GM18511 (cell line): ENCODE results near the gene HNRNPH1.
"Not testable (repeated sequence)": the region's sequence is repeated elsewhere in the genome, so short reads cannot be mapped to it uniquely, and the experiment has no call there.

Source experiments
- ATAC-seq: cut with Tn5 transposase; IDR thresholded peaks from one replicate; pipeline ENCODE4 v1.9.1; 2021; ENCODE audit warnings: mild to moderate bottlenecking, moderate library complexity; ENCODE audit not compliant: unreplicated experiment

Gene HNRNPH1, protein sequence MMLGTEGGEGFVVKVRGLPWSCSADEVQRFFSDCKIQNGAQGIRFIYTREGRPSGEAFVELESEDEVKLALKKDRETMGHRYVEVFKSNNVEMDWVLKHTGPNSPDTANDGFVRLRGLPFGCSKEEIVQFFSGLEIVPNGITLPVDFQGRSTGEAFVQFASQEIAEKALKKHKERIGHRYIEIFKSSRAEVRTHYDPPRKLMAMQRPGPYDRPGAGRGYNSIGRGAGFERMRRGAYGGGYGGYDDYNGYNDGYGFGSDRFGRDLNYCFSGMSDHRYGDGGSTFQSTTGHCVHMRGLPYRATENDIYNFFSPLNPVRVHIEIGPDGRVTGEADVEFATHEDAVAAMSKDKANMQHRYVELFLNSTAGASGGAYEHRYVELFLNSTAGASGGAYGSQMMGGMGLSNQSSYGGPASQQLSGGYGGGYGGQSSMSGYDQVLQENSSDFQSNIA

GRCh38 chr5:179623003-179623905 lies at the start of gene HNRNPH1:
TSS of gene HNRNPH1 (minus strand) at chr5:179623671. CDS start at chr5:179623133, 538 bp downstream.
- peak; percentile 74 for ATAC-seq

- no peak for ATAC-seq
Observed at GRCh38 chr5:179668391-179668790, 44.9 kb upstream of the HNRNPH1 start.

DNA sequence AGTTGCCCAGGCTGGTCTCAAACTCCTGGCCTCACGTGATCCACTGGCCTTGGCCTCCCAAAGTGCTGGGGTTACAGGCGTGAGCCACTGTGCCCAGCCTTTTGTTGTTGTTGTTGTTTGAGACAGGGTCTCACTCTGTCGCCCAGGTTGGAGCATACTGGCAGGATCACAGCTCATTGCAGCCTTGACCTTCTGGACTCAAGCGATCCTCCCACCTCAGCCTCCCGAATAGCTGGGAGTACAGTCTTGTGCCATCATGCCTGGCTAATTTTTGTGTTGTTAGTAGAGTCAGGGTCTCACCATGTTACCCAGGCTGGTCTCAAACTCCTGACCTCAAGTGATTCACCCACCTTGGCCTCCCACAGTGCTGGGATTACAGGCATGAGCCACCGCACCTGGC lies 38.2 kb upstream of the HNRNPH1 start:
- not testable (repeated sequence) for ATAC-seq

- peak; percentile 76 for ATAC-seq
Observed at GRCh38 chr5:179658179-179658856, 34.8 kb upstream of the HNRNPH1 start.

- ATAC-seq, result peak; percentile 90
Observed at GRCh38 chr5:179657302-179658178, 34.1 kb upstream of the HNRNPH1 start.

DNA sequence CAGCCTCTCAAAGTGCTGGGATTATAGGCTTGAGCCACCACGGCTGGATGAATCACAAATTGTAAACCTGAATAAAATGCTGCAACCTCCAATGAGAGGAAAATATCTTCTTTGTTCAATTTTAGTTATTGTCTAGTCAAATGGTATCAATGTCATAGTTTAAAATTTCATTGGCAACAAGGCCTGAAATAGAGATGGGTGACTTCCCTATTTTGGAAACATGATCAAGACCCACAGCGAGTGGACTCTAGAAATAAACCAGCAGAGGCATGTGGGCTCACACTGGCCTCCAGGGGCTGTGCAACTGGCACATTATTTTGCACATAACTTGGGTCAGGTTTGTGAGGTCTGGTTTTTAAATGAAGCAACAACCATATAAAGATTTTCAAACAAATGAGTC lies 29.7 kb upstream of the HNRNPH1 start:
- not testable (repeated sequence) for ATAC-seq

GRCh38 chr5:179650245-179650644 lies 26.8 kb upstream of the HNRNPH1 start:
- ATAC-seq, result not testable (repeated sequence)

DNA sequence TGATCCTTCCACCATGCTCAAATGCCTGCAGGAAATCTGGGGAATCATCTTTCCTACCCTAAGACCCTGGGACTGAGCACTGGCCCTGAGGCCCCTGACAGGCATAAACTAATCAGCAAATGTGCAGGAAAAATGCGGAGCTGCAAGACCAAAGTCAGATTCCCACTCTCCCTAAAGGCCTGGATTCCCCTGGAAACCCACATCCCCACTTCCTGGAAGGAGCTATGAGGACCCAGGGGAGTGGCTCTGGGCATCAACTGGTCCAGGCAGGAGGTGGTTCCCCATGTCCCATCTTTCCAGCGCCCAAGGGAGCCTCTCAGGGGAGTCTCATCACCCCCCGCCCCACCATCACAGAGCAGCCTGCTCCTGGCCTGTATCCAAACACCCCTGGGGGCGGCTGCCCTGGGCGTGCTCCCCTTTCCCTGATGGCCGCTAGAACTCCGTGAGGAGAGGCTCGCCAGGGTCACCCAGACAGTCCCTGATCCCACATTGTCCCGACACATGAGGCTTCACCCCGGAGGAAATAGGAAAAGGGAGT lies 25.8 kb upstream of the HNRNPH1 start:
- ATAC-seq, result not testable (repeated sequence)

- no peak for ATAC-seq
Observed at GRCh38 chr5:179648410-179648809, 24.9 kb upstream of the HNRNPH1 start.

GRCh38 chr5:179644766-179645165 lies 21.3 kb upstream of the HNRNPH1 start:
- not testable (repeated sequence) for ATAC-seq

DNA sequence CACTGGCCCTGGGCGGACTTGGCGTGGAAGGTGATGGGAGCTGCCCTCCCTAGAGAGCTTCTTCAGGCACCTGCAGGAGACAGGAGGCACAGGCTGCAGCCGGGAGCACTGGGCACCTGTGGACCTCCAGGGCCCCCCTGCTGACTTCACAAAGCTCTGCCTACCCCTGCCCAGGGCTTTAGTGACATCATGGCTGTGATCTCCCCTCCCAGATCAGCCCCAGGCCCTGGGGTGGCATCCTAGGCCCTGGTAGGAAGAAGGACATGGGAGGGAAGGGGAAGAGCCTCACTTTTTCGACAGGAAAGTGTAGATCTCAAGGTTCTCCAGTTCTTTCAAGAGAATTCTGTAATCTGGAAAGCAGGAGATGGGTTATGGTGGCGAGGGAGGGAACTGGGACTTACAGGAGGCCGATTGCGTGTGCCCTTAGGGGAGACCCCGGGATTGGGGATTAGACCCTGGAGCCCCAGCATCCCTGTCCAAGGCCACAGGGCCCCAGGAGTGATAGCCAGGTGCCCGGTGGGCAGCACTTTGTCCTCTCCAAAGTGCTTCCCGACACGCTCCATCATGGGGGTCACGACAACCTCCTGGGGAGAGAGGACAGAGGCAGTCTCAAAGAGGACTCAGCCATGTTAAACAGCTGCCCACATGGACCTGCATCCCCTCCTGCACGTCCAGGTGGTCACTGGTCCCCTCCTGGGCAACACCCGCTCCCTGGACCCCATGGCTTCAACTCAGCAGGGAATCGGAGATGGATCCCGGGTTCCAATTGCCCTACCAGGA lies 19.9 kb upstream of the HNRNPH1 start:
- not testable (repeated sequence) for ATAC-seq

- not testable (repeated sequence) for ATAC-seq
Observed at GRCh38 chr5:179642626-179643025, 19.2 kb upstream of the HNRNPH1 start.

- not testable (repeated sequence) for ATAC-seq
Observed at GRCh38 chr5:179641745-179642144, 18.3 kb upstream of the HNRNPH1 start.

GRCh38 chr5:179639296-179639695 lies 15.8 kb upstream of the HNRNPH1 start:
- not testable (repeated sequence) for ATAC-seq

DNA sequence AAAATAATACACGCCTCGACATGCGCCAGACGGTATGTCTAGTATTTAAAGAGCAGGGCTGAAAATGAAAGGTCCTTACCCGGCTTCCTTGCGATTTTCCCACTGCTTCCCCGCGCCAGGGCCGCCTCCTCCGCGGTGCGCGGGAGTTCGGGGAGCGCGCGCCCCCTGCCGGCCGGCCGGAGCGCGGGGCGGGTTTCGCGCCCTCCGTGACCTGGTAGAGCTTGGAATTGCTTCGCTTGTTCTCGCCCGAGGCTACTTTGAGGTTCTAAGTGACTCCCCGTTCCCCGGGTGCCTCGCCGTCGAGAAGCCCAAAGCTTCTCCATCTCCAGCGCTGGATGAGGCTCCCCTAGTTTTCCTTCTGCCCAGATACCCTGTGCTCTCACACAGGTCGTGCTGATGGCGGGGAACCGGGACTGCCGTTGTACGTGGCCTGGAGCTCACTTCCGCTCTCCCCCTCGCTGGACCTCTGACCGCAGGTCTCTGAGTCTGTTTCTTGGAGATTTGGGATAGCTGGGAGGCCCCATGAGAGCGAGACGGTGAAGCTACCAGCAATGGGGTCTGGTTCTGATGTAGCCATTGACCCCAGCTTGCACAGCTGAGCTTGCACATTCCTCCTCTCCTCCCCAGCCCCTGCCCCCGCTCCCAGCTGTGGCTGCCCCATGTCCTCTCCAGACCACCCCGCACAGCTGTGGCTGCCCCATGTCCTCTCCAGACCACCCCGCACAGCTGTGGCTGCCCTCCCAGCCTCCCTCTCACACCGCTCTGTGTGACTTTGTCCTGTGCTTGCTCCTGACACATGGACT lies 11.1 kb upstream of the HNRNPH1 start:
- peak; percentile 94 for ATAC-seq

- peak; percentile 72 for ATAC-seq
Observed at GRCh38 chr5:179633501-179634369, 10.3 kb upstream of the HNRNPH1 start.

- no peak for ATAC-seq
Observed at GRCh38 chr5:179624841-179625271, 1.4 kb upstream of the HNRNPH1 start.
